ENCODE measurements around the gene DNAJC25.

DNAJC25 gene

DNA sequence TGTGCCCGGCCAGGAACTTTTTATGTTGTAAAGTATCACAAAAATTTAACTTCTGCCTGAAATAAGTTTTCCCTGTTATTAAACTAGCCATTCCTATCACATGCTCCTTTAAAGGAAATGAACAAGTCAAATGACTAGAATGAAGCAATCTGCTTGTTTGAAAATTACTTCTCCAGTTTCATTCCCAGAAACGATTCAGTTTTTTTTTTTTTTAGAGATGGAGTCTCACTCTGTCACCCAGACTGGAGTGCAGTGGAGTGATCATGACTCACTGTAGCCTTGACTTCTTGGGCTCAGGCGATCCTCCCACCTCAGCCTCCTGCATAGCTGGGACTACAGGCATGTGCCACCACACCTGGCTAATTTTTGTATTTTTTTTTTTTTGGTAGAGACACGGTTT is 16.9 kb downstream of the DNAJC25 start:
- ChIA-PET POLR2A (no interaction called here), CTCF (no interaction called here)
- no peak for TF ChIP-seq CTCF (IDR thresholded peaks at IDR 0.05; ENCODE audit: control extremely low read depth, extremely low read depth, low read depth, missing control alignments)
- DNase-seq (ENCODE audit: extremely low spot score): no peak

DNA sequence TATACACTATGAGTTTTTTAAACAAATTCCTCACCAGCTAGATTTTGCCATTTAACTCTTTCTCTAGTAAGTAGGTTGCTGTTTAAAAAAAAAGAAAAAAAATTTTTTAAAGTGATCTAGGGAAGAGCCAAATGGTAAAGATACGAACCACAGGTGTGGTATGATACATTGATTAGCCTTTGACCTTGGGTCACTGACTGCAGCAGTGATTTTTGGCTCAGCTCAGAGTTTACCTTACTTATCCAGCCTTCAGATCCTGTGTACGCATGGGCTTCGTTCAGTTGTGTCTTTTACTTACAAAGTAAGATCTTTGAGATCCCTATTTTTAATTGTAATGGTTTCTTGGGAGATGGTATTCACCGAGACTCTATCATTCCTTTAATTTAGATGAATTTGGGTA is 17.9 kb downstream of the DNAJC25 start:
- CTCF ChIA-PET: interaction anchor here (0.6 to 1.5 kb wide), 3 partner anchors 9 to 28 kb away, joined by 3 to 4 read pairs (median 3); no protein-coding TSS in a partner anchor
- no peak for TF ChIP-seq CTCF (IDR thresholded peaks at IDR 0.05; ENCODE audit: control extremely low read depth, extremely low read depth, low read depth, missing control alignments)
- POLR2A ChIA-PET: no interaction called here
- DNase-seq (ENCODE audit: extremely low spot score): no peak

DNA sequence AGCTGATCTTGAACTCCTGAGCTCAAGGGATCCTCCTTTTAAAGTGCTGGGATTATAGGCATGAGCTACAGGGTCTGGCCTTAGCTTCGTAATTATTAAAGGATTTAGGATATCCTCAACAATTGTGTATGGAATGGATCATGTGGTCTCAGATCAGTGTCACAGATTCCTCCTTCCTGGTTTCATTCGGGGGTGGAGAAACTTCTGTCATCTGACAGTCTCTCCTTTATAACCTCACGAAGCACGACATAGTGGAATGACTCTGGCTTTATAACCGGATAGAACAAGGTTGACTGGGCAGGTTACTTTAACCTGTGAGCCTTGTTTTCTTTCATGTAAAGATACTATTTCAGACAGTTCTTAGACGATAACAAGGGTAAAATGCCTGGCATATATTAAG is 25.9 kb downstream of the DNAJC25 start:
- DNase-seq (ENCODE audit: extremely low spot score): no peak
- ChIA-PET POLR2A (interaction anchor here (1.1 kb wide), 1 partner anchor 26 kb away, joined by 3 read pairs; the partner anchor contains the start of gene DNAJC25), CTCF (no interaction called here)
- no peak for TF ChIP-seq CTCF (IDR thresholded peaks at IDR 0.05; ENCODE audit: control extremely low read depth, extremely low read depth, low read depth, missing control alignments)

DNA sequence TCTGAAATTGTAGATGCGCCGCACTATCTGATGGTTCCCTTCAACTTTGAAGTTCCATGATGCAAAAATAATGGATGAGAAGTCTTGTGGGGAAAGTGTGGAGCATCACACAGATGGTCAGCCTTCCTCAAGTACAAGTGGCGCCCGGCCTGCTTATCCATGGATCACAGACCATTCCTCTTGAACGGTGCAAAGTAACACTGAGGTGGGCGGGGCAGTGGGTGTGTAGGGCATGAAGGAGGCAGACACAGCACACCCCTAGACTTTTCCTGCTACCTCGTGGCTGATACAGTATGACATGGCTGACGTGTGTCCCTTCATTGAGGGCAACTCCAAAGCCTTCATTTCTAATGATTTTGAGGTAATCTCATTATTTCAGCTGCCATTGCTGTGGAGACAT is 27.8 kb downstream of the DNAJC25 start:
- no peak for TF ChIP-seq CTCF (IDR thresholded peaks at IDR 0.05; ENCODE audit: control extremely low read depth, extremely low read depth, low read depth, missing control alignments)
- DNase-seq (ENCODE audit: extremely low spot score): no peak
- POLR2A ChIA-PET: no interaction called here
- CTCF ChIA-PET: interaction anchor here (1.4 kb wide), 1 partner anchor 10 kb away, joined by 4 read pairs; no protein-coding TSS in a partner anchor

DNA sequence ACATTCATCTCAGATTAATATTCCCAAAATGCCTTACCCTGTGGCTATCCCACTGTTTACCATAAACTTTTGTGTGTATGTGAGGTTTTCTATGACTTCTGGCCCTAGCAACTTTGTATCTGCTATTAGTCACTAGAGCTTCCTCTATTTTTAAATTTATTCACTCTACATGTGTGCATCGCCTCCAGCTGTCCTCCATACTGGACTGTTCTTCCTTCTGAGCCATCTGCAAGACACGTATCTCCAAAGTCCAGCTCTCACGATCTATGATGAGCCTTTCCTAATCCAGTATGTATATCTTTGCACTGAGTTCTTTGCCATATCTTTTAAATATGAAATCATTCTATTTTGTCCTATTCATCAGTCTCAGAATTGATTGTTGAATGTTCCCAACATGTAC is 28.6 kb downstream of the DNAJC25 start:
- TF ChIP-seq CTCF (IDR thresholded peaks at IDR 0.05; ENCODE audit: control extremely low read depth, extremely low read depth, low read depth, missing control alignments): no peak
- no peak for DNase-seq (ENCODE audit: extremely low spot score)
- ChIA-PET POLR2A (no interaction called here), CTCF (no interaction called here)

- POLR2A ChIA-PET: interaction anchor here (0.9 kb wide), 1 partner anchor 10 kb away, joined by 3 read pairs; no protein-coding TSS in a partner anchor
- peak; percentile 91 for DNase-seq (ENCODE audit: extremely low spot score)
- CTCF ChIA-PET: interaction anchor here (1.0 to 1.7 kb wide), 2 partner anchors 9 to 40 kb away, joined by 3 to 6 read pairs; no protein-coding TSS in a partner anchor
- no peak for TF ChIP-seq CTCF (IDR thresholded peaks at IDR 0.05; ENCODE audit: control extremely low read depth, extremely low read depth, low read depth, missing control alignments)
These were observed 30.1 kb downstream of the DNAJC25 start, which contains the start of gene GNG10 for GRCh38 chr9:111661150-111661801. TSS of gene GNG10 (plus strand) at chr9:111661605. CDS start at chr9:111661635, 30 bp downstream.
